HepG2 (cell line): ENCODE results near the gene PWP1. TPM values are rescaled to one million over a fixed set of nuclear protein-coding genes. Genes with fewer than 3 reads are reported as not detected.

Experiments used
- ATAD3A ChIP-seq: sonication (generic); formaldehyde crosslinking; IDR thresholded peaks from 2 replicates; pipeline ENCODE4 v1.4.0; 2020; ENCODE audit warnings: missing genetic modification reagents
- CREB1 ChIP-seq, 2 experiments: fragments of 450-650 bp in 1 of 2; IDR thresholded peaks; 2 replicates each; pipeline ENCODE4 v1.6.1; 2016 to 2017; ENCODE audit warnings: control low read depth in 1 of 2, mild to moderate bottlenecking in 1 of 2, missing compliant biosample characterization in 1 of 2, missing genetic modification characterization in 1 of 2
- CREM ChIP-seq, 2 experiments: sonication (generic) in 1 of 2; formaldehyde crosslinking in 1 of 2; IDR thresholded peaks; 2 replicates each; pipeline versions ENCODE4 v1.4.0 to v1.6.1; 2016 to 2020; ENCODE audit warnings: antibody characterized with exemption in 1 of 2, mild to moderate bottlenecking in 1 of 2, missing genetic modification reagents in 1 of 2
- FUBP1 ChIP-seq: sonication (generic); formaldehyde crosslinking; IDR thresholded peaks from 2 replicates; pipeline ENCODE4 v1.5.1; 2020; ENCODE audit warnings: missing genetic modification reagents, mild to moderate bottlenecking, borderline replicate concordance
- PLSCR1 ChIP-seq: sonication (generic); formaldehyde crosslinking; IDR thresholded peaks from 2 replicates; pipeline ENCODE4 v1.5.0; 2020; ENCODE audit warnings: missing genetic modification reagents, mild to moderate bottlenecking, borderline replicate concordance
- SKIL ChIP-seq: sonication (generic); formaldehyde crosslinking; IDR thresholded peaks from 2 replicates; pipeline ENCODE4 v1.8.0; 2022; ENCODE audit warnings: missing genetic modification reagents, mild to moderate bottlenecking, moderate library complexity, borderline replicate concordance
- SMARCE1 ChIP-seq: fragments of 450-650 bp; IDR thresholded peaks from 2 replicates; pipeline ENCODE4 v1.6.1; 2017; ENCODE audit warnings: borderline replicate concordance
- SP2 ChIP-seq: sonication (generic); formaldehyde crosslinking; IDR thresholded peaks from 2 replicates; pipeline ENCODE4 v1.5.1; 2020; ENCODE audit warnings: mild to moderate bottlenecking, missing genetic modification reagents
- SPEN ChIP-seq: sonication (generic); formaldehyde crosslinking; IDR thresholded peaks from 2 replicates; pipeline ENCODE4 v1.5.1; 2020; ENCODE audit warnings: low read depth, mild to moderate bottlenecking, missing genetic modification reagents
- SRSF4 ChIP-seq: fragments of 200-400 bp; formaldehyde crosslinking; IDR thresholded peaks from one replicate; pipeline ENCODE4 v1.6.1; 2018; ENCODE audit warnings: mild to moderate bottlenecking, low read depth, low read length, moderate library complexity; ENCODE audit not compliant: poor library complexity, severe bottlenecking
- THAP7 ChIP-seq: sonication (generic); formaldehyde crosslinking; IDR thresholded peaks from 2 replicates; pipeline ENCODE4 v1.8.1; 2023; ENCODE audit warnings: mild to moderate bottlenecking, missing genetic modification reagents
- ZNF225 ChIP-seq: sonication (generic); formaldehyde crosslinking; IDR thresholded peaks from 2 replicates; pipeline ENCODE4 v1.4.0; 2020; ENCODE audit warnings: mild to moderate bottlenecking, missing genetic modification reagents
- ZNF687 ChIP-seq: sonication (generic); formaldehyde crosslinking; IDR thresholded peaks from 2 replicates; pipeline ENCODE4 v1.5.1; 2020; ENCODE audit warnings: mild to moderate bottlenecking, missing genetic modification reagents, moderate library complexity
- ZNF850 ChIP-seq: sonication (generic); formaldehyde crosslinking; conservative IDR thresholded peaks from 2 replicates; pipeline ENCODE4 v1.9.0; 2021; ENCODE audit warnings: mild to moderate bottlenecking, missing genetic modification reagents
- polyA plus RNA-seq, 8 experiments: library from polyadenylated mRNA; depleted of rRNA in 3 of 8; stranded (reverse) in 7 of 8; unstranded in 1 of 8; fragments of >200 nt; fragmentation: Illumina TruSeq in 4 of 8; extraction: Trizol in 4 of 8; gene quantifications; 2 replicates each; pipeline versions ENCODE4 v1.2.1 to v1.2.3, GENCODE V29; 2011 to 2016; ENCODE audit warnings: low read depth in 4 of 8, missing spikeins in 1 of 8, mixed read lengths in 1 of 8; ENCODE audit not compliant: insufficient read depth in 1 of 8
- total RNA-seq, 5 experiments: library from RNA; depleted of rRNA; stranded (reverse); fragments of >200 nt; fragmentation: Illumina TruSeq; extraction: Trizol; gene quantifications; 2 replicates each; pipeline ENCODE4 v1.2.3, GENCODE V29; 2016; ENCODE audit warnings: low read depth in 1 of 5

Gene PWP1
- total and polyA plus RNA-seq, 2 of the 13 experiments (the other 11 are each of a cell fraction or from before 2014, with no cell fraction given) = 65.9 to 70.2 TPM

DNA sequence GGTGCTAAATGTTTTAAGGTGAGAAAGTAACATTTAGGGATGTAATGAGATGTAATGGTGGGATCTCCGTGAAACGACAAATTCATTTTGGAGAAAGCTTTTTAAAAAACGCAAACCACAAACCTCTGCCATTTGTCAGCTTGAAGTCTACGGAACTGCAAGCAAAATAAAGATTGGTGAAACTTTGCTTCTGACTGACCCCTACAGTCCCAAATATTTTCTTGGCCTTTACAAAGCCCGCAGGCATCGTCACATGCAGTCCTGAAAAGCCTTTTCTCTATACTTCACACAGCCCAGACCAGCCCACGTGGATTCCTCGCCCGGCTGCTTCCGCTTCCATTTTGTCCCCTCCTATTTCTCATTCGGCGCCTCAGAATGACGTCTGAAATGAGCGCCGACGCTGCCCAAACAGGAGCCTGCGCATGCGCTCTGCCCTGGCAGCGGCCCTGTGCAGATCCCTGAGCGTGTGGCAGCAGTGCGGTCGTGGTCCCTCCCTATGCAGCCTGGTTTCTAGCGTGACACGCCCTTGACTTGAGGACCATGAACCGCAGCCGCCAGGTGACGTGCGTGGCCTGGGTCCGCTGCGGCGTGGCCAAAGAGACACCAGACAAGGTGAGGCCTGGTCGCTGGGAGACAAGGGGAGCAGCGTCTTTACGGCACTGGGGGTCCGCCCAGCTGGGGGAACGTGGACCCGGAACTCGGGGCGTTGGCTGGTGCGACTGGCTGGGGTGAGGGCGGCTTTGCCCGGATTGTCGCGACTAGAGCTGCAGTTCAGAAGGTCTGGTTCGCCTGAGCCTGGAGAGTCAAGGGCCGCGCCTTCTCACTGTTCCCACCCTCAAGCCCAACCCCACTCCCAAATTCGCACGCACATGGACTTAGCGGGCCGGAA lies at the start of gene PWP1 (continued):
- peak; percentile 51 for TF ChIP-seq SP2 (CRISPR knock-in tag)
- peak; percentile 99 for TF ChIP-seq CREM (IDR thresholded peaks at IDR 0.05)
- peak; percentile 93 for TF ChIP-seq CREM (CRISPR knock-in tag; IDR thresholded peaks at IDR 0.05)
- TF ChIP-seq SMARCE1 = no peak
- TF ChIP-seq SPEN (CRISPR knock-in tag) = peak; percentile 90
- peak; percentile 85; the same call in 1 of the 2 replicates for TF ChIP-seq THAP7 (CRISPR knock-in tag)
- TF ChIP-seq CREB1 (IDR thresholded peaks at IDR 0.05) = peak; percentile 98
- peak; percentile 100 for TF ChIP-seq CREB1 (CRISPR knock-in tag; IDR thresholded peaks at IDR 0.05)
- TF ChIP-seq PLSCR1 (CRISPR knock-in tag) = no peak; the same call in 1 of the 2 replicates
- 0 out of 2 replicates have a peak, but pooled peaks have one; percentile 72 for TF ChIP-seq ZNF225 (CRISPR knock-in tag)
- TF ChIP-seq ATAD3A (CRISPR knock-in tag) = no peak; the same call in 1 of the 2 replicates
- TF ChIP-seq SKIL = peak; percentile 55
- TF ChIP-seq ZNF687 (CRISPR knock-in tag) = peak; percentile 98
- TF ChIP-seq FUBP1 (CRISPR knock-in tag) = peak; percentile 73; the same call in 1 of the 2 replicates
- no peak for TF ChIP-seq ZNF850
- no peak for TF ChIP-seq SRSF4
